Dermis lymphatic vessel endothelial cell (primary cell): Measurements from ENCODE around the gene STXBP4. TPM values are rescaled to one million over a fixed set of nuclear protein-coding genes. Genes with fewer than 3 reads are reported as not detected.

Experiments used
- total RNA-seq: library from RNA; depleted of rRNA; stranded (reverse); fragments of >200 nt; gene quantifications from 2 replicates; pipeline ENCODE4 v1.2.1, GENCODE V29; 2014

The STXBP4 gene
- 3.0 and 10.2 TPM in 2 replicates for total RNA-seq

GRCh38 chr17:54968262-54968987 lies at the start of gene STXBP4, which contains the start of gene COX11:
Gene STXBP4 (plus strand): TSS chr17:54968765. CDS start chr17:54986220, 17,455 bp downstream.
Gene COX11 (minus strand): TSS chr17:54968654. CDS start chr17:54968646, 8 bp downstream.

Other genes starting within 250 kb of the STXBP4 start
- 0.26 and 0.65 TPM in 2 replicates for gene TOM1L1, start 67.9 kb upstream of the STXBP4 start, total RNA-seq
- gene COX11, start 111 bp upstream of the STXBP4 start, total RNA-seq, result 73.9 and 88.3 TPM in 2 replicates